Fibroblast of skin of abdomen (primary cell): ENCODE data around the gene PAX2. TPM values are rescaled to one million over a fixed set of nuclear protein-coding genes. Genes with fewer than 3 reads are reported as not detected.
"Not testable (repeated sequence)": the region's sequence is repeated elsewhere in the genome, so short reads cannot be mapped to it uniquely, and the experiment has no call there.

Experiments
- DNase-seq: peaks from one replicate; pipeline ENCODE4 v3.0.0-alpha.2; 2013
- polyA plus RNA-seq, 2 experiments: library from polyadenylated mRNA; unstranded; fragments of 120-200 nt; gene quantifications; one replicate each; pipeline ENCODE4 v1.2.1, GENCODE V29; 2013; ENCODE audit not compliant: insufficient read length in 2 of 2

PAX2 gene
- not detected for polyA plus RNA-seq (2013, experiment 1 of 2; ENCODE audit: insufficient read length)
- not detected for polyA plus RNA-seq (2013, experiment 2 of 2; ENCODE audit: insufficient read length)

GRCh38 chr10:100744987-100745881, at the start of gene PAX2:
Gene PAX2 (plus strand): TSS chr10:100745582. CDS start chr10:100746261, 679 bp downstream.
- DNase-seq: no peak

GRCh38 chr10:100696477-100696901, 48.9 kb upstream of the PAX2 start:
- no peak for DNase-seq

- DNase-seq: peak; percentile 63
These were observed 48.3 kb upstream of the PAX2 start for GRCh38 chr10:100697070-100697469.

GRCh38 chr10:100697631-100698030, 47.8 kb upstream of the PAX2 start:
- no peak for DNase-seq

DNA sequence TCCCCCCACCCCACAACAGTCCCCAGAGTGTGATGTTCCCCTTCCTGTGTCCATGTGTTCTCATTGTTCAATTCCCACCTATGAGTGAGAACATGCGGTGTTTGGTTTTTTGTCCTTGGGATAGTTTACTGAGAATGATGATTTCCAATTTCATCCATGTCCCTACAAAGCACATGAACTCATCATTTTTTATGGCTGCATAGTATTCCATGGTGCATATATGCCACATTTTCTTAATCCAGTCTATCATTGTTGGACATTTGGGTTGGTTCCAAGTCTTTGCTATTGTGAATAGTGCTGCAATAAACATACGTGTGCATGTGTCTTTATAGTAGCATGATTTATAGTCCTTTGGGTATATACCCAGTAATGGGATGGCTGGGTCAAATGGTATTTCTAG, 43.7 kb upstream of the PAX2 start:
- DNase-seq: not testable (repeated sequence)

DNA sequence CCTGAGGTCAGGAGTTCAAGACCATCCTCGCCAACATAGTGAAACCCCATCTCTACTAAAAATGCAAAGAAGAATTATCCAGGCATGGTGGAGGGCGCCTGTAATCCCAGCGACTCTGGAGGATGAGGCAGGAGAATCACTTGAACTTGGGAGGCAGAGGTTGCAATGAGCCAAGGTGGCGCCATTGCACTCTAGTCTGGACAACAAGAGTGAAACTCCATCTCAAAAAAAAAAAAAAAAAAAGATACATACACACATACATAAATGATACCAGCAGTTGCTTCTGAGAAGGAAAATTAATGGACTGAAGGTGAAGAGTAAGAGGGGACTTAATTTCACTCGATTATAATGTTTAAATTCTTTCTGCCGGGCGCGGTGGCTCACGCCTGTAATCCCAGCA, 40.2 kb upstream of the PAX2 start:
- no peak for DNase-seq

GRCh38 chr10:100707261-100707848, 38.0 kb upstream of the PAX2 start:
- DNase-seq: no peak

DNA sequence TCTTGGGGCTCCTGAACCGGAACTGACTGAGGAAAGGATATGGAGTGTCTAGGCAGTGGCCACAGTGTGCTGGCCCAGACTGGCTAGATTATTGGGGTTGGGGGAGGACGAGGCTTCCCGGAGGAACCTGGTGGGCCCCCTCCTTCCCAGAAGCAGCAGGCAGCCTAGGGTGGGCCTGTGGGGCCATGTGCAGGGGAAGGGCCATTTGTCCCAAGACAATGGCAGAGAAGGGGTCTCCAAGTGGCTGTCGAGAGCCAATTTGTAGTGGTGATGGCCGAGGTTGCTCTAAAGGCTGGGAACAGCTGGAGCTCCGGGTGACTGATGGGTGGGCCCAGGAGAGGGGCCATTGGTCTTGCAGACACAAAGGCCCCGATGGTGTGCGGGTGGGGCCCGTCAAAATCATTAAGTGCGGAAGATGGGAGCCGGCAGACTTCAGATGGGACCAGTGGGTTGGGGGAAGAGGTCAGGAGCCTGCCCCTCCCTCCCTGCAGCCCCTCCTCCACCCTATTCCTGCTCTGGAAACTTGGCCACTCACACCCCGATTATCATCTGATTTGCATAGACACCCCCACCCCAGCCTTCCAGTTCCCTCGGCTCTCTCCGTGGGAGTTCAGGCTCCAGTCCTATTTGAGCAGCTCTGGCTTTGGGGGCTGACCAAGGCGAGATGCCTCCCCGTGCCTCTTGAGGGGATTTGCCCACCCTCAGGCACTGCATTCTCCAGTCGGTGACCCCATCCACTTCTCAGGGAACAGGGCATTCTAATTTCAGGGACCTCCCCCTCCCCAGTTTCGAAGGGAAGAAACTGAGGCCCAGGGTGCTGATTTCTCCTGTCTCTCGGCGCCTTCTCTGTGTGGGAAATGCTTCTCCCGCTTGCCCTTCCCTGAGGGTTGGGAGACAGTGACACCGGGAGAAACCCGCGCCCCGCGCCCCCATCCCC, 36.0 kb upstream of the PAX2 start:
- DNase-seq: no peak

- no peak for DNase-seq
These were observed 35.1 kb upstream of the PAX2 start for GRCh38 chr10:100710151-100710871.

DNA sequence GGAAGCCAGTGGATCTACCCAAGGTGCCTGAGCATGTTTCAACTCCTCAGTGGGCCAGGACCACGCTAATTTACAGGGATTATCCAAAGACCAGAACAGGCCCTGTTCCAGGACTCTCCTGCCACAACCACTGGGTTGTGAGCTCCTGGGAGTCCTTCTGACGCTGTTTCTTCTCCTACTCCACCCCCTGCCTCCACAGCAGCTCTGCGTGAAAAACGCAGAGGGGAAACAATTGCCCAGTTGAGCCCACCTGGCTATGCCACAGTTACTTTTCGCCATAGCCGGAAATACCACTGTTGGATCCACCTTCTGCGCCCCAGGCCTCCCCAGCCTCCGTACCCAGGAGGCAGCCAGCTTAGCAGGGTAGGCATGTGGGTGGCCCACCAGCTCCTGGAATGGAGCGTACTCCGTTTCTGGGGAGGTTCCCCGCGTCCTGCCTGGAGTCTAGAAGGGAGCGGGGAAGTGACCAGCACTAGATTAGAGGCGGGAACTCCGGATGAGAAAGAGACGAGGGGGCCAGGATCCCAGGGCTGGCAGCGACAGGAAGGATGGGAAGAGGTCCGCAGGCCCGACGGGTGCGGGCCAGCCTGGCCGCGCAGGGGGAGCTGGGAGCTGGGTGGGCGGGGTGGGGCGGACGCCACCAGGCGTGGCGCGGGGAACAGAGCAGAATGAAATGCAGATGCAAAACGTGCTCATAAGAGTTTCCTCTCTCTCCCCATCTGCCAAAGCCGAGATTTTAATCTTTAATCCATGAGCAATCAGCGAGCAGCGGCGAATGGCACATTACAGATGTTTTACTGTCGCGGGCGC, 32.1 kb upstream of the PAX2 start:
- DNase-seq: no peak

DNA sequence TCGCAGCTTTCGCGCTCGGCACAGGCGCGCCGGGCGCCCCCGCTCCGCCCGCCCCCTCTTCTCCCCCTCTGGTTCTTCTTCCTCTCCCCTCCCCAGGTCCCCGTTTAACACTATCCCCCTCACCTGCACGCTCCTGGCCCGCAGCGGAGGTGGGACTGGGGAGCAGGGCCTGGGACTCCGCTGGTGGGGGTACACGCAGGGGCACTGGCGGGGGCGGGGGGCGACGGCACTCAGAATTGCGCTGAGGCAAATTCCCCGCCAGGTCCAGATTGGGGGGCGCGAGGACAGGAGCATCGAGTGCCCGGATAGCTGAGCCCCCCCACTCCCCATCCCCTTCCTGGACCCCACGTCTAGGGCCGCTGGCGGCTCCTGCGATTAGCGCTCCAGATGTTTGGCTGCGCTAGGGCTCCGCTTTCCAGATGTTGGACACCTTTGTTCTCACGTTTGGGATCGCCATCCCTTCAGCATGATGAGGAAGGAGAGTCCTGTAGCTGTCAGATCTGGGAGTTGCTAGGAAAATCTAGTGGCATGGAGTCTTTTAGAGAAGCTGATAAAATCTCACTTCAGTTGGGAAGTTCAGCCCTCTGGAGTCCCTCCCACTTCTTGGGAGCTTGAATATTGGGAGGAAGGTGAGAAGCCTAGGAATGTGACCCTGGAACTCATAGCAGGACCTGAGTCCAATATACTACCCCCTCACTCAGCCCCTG, 31.4 kb upstream of the PAX2 start:
- no peak for DNase-seq

DNA sequence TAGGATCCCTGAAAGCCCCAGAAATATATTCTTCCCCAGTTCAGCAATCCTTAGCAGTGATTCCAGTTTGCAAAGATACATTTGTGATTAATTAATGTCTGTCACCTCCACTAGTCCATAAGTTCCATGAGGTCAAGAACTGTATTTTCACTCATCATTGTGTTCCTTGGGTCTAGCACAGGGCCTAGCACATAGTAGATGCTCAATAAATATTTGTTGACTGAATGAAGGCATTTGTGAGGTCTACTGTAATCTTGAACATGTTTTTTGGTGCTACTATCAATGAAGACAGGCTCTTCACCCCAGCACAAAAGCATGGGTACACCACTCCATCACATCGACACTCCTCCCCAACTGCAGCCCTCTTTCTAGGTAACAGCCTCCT, 30.8 kb upstream of the PAX2 start:
- no peak for DNase-seq

GRCh38 chr10:100715101-100715444, 30.3 kb upstream of the PAX2 start:
- DNase-seq: no peak

DNA sequence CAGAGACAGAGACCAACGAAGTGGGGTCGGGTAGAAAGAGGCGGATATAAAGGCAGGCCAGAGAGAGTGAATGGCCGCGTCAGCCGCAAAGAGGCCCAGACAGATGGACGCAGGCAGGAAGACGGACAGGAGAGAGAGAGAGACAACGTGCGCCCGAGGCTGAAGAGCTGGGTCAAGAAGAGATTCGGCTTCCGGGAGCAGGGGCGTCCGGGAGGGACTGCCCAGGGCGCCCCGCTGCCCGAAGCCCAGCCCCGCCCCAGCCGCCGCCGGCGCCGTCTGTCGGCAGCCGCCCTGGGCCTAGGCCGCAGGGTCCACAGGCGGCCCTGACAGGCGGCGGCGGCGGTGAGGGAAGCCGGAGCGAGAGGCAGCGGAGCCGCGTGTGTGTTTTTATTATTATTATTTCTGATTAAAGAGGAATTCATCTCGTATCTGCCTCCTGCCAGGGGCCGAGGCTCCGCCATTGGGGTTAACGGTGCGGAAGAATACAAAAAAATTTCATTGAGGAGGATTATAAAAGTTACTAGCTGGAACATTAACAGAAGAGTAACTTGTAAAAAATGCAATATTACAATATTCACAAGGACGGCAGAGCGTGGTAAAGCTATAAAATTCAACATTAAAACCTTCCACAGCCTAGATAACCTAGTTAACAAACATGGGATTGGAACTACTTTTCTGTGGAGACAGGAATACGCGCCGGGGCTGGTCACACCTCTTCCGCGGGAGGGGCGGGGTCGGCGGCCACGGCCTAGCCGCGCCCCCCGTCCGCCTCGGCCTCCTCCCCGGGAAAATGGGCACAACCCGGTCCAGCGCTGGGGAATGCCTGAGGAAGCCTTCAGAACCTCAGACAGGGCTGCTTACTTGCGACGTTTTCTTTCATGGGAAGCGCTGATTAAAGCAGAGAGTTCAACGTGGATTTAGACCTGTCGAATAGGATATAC, 29.7 kb upstream of the PAX2 start:
- no peak for DNase-seq

DNA sequence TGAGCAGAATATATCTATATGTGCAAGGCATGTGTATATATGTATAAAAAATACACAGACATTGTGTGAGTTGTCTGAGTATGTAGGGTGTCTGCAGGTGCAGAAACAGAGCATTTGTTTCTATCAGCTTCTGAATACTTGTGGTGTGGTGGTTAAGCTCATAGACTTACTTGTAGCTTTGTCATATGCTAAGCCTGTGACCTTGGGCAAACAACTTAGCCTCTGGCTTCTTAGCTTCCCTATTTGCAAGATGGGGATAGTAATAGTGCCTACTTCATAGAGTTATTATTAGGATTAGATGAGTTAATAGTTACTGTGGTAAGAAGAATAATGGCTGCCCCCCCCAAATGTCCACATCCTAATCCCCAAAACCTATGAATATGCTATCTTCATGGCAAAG, 28.2 kb upstream of the PAX2 start:
- DNase-seq: no peak

DNA sequence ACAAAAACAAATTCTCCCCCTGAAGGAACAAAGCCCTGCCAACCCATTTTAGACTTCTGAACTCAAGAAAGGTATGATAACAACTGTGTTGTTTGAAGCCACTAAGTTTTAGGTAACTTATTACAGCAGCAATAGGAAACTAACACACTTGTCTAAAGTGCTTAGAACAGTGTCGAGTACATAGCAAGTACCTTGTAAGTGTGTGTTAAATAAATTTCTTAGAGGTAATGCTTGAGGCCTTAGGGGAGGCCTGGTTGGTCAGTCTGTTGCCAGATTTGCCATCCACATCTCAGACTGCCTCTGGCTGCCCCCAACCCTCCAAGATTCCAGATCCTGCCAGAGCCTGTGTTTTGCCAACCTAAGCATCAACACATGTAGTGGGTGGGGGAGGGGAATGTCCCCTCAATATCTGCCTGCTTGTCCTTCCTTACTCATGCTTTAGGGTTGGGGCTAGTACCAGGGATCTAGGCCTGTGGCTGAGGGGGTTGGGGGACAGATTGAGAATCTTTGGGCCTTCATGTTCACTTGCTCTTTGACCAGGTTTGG, 27.1 kb upstream of the PAX2 start:
- DNase-seq: no peak

GRCh38 chr10:100723180-100723579, 22.2 kb upstream of the PAX2 start:
- no peak for DNase-seq

DNA sequence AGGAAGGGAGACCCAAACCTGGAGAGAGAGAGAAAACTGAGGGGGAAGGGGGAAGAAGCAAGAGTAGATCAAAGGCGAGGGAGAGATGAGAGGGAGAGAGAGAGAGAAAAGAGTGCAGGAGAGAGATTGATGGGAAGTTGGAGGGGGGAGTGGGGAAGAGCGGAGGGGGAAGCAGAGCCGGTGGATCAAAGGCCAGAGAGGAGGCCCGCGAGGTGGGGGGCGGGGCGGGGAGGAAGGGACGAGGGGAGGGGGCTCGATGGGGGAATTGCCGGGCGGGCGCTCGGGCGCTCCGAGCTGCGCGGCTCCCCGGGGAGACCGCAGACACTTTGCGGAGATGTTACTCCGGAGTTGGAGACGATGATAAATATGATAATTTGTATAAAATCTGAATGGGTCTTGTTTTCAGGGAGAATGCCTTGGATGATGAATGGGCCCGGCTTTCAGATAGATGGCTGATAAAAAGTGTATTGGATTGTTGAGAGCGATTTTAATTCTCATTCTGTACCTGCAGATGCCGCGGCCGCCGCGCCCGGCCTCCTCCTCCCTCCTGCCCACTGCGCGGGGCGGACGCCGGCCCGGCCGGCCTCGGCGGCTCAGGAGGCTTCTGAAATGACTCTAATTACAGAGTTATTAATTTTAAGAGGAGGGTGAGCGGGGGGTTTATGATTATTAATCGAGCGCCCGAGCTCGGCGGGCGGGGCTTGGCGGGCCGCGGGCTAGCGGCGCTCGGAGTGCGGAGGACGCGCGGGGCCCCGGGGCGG, 21.4 kb upstream of the PAX2 start:
- no peak for DNase-seq
